Neutrophil (primary cell): Measurements from ENCODE around the gene OR2T35.

ENCODE experiments used
- H3K27ac ChIP-seq: fragments of 200-600 bp; sonication (generic); 2 replicates; pipeline ENCODE4 v1.5.1; 2016; ENCODE audit warnings: mild to moderate bottlenecking, moderate library complexity
- H3K27me3 ChIP-seq: fragments of 200-600 bp; sonication (generic); 2 replicates; pipeline ENCODE4 v1.6.0; 2016; ENCODE audit warnings: mild to moderate bottlenecking
- H3K36me3 ChIP-seq: fragments of 200-600 bp; sonication (generic); 2 replicates; pipeline ENCODE4 v1.5.1; 2017
- H3K4me1 ChIP-seq, 2 experiments: fragments of 200-600 bp in 1 of 2; sonication (generic) in 1 of 2; 1 replicate in 1 of 2; 2 replicates in 1 of 2; pipeline versions ENCODE4 v1.5.1 to v1.6.1; 2013 to 2016; ENCODE audit warnings: low read depth in 1 of 2, low read length in 1 of 2, mild to moderate bottlenecking in 1 of 2, moderate library complexity in 1 of 2; ENCODE audit not compliant: control insufficient read depth in 1 of 2, insufficient read depth in 1 of 2
- H3K4me3 ChIP-seq, 2 experiments: fragments of 200-600 bp in 1 of 2; sonication (generic) in 1 of 2; 1 replicate in 1 of 2; 2 replicates in 1 of 2; pipeline ENCODE4 v1.5.1; 2013 to 2016; ENCODE audit warnings: low read depth in 1 of 2, low read length in 1 of 2, mild to moderate bottlenecking in 1 of 2, moderate library complexity in 1 of 2
- H3K9me3 ChIP-seq: fragments of 200-600 bp; sonication (generic); 2 replicates; pipeline ENCODE4 v1.5.1; 2016
- TF ChIP-seq, protein P1 (sequence below): fragments of 200-600 bp; sonication (generic); IDR thresholded peaks from 2 replicates; pipeline ENCODE4 v1.5.1; 2016; ENCODE audit warnings: antibody characterized with exemption

The OR2T35 gene

DNA sequence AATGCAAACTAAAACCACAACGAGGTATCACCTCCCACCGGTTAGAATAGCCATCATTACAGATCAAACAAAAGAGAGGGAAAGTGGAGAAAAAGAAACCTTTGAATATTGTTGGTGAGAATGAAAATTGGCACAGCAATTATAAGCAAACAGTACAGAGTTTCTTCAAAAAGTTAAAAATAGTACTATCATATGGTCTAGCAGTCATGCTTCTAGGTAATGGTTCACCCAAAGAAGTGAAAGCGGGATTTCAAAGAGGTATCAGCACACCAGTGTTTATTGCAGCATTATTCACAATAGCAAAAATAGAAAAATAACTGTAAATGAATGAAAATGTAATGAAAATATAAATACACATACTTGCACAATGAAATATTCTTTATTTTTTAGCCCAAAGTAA is 55.7 kb downstream of the OR2T35 start:
- TF ChIP-seq, protein P1, sequence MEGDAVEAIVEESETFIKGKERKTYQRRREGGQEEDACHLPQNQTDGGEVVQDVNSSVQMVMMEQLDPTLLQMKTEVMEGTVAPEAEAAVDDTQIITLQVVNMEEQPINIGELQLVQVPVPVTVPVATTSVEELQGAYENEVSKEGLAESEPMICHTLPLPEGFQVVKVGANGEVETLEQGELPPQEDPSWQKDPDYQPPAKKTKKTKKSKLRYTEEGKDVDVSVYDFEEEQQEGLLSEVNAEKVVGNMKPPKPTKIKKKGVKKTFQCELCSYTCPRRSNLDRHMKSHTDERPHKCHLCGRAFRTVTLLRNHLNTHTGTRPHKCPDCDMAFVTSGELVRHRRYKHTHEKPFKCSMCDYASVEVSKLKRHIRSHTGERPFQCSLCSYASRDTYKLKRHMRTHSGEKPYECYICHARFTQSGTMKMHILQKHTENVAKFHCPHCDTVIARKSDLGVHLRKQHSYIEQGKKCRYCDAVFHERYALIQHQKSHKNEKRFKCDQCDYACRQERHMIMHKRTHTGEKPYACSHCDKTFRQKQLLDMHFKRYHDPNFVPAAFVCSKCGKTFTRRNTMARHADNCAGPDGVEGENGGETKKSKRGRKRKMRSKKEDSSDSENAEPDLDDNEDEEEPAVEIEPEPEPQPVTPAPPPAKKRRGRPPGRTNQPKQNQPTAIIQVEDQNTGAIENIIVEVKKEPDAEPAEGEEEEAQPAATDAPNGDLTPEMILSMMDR, result no peak
- Histone ChIP-seq H3K9me3 (no peaks in the 10 kb centered on the region), H3K36me3 (no peaks in the 10 kb centered on the region), H3K27me3 (no peaks in the 10 kb centered on the region), H3K4me3 (no peak overlapping the region), H3K4me1 (no peaks in the 10 kb centered on the region), H3K27ac (no peak overlapping the region)
